ENCODE results near the gene HBG1.

- no peak for TF ChIP-seq CTCF (IDR thresholded peaks at IDR 0.05)
- no peak for TF ChIP-seq POLR2A (IDR thresholded peaks at IDR 0.05)
Observed at GRCh38 chr11:5243816-5244180, 5.9 kb downstream of the HBG1 start.
